K562 (cell line): ENCODE measurements around the gene NRM. TPM values are rescaled to one million over a fixed set of nuclear protein-coding genes. Genes with fewer than 3 reads are reported as not detected.

Source experiments
- BMI1 ChIP-seq: fragments of 150-350 bp; IDR thresholded peaks from 2 replicates; pipeline ENCODE4 v1.6.1; 2014; ENCODE audit warnings: low read length
- CBFB ChIP-seq: sonication (generic); formaldehyde crosslinking; IDR thresholded peaks from 2 replicates; pipeline ENCODE4 v1.4.0; 2020; ENCODE audit warnings: mild to moderate bottlenecking, missing genetic modification reagents
- CHCHD3 ChIP-seq: fragments of 250-450 bp; sonication (Bioruptor Pico); IDR thresholded peaks from 2 replicates; pipeline ENCODE4 v2.1.2; 2022; ENCODE audit warnings: mild to moderate bottlenecking
- DNMT1 ChIP-seq: fragments of 450-650 bp; IDR thresholded peaks from 2 replicates; pipeline ENCODE4 v1.6.1; 2016; ENCODE audit warnings: antibody characterized with exemption, mild to moderate bottlenecking
- EHMT2 ChIP-seq: fragments of 450-650 bp; IDR thresholded peaks from 2 replicates; pipeline ENCODE4 v1.6.1; 2018; ENCODE audit warnings: antibody characterized with exemption
- IFI16 ChIP-seq: fragments of 250-450 bp; sonication (Bioruptor Pico); IDR thresholded peaks from 2 replicates; pipeline ENCODE4 v2.1.2; 2022; ENCODE audit warnings: mild to moderate bottlenecking, inconsistent platforms
- L3MBTL2 ChIP-seq: fragments of 450-650 bp; IDR thresholded peaks from 2 replicates; pipeline ENCODE4 v1.6.1; 2016; ENCODE audit warnings: mild to moderate bottlenecking, moderate library complexity
- MCM5 ChIP-seq: fragments of 450-650 bp; IDR thresholded peaks from 2 replicates; pipeline ENCODE4 v1.6.1; 2016; ENCODE audit warnings: low read depth
- NR4A1 ChIP-seq, 2 experiments: fragments of 250-450 bp in 1 of 2; fragments of 450-650 bp in 1 of 2; sonication (Bioruptor Pico) in 1 of 2; IDR thresholded peaks; 2 replicates each; pipeline versions ENCODE4 v1.4.0 to v1.6.1; 2016 to 2020; ENCODE audit warnings: mild to moderate bottlenecking in 2 of 2, missing compliant biosample characterization in 1 of 2, missing genetic modification characterization in 1 of 2, moderate library complexity in 1 of 2
- SAP30 ChIP-seq: fragments of 200-600 bp; sonication (generic); IDR thresholded peaks from 2 replicates; pipeline ENCODE4 v1.6.1; 2012; ENCODE audit warnings: borderline replicate concordance, low read depth, mild to moderate bottlenecking, moderate library complexity, low read length, control low read depth, inconsistent platforms; ENCODE audit not compliant: insufficient read depth, poor library complexity, severe bottlenecking
- TAF7 ChIP-seq: fragments of 450-650 bp; IDR thresholded peaks from 2 replicates; pipeline ENCODE4 v1.6.1; 2016; ENCODE audit warnings: missing genetic modification characterization, missing compliant biosample characterization
- TCF7L2 ChIP-seq: fragments of 150-350 bp; IDR thresholded peaks from 2 replicates; pipeline ENCODE4 v1.6.1; 2016; ENCODE audit warnings: low read depth, mild to moderate bottlenecking, low read length, moderate library complexity
- YBX1 ChIP-seq: fragments of 450-650 bp; IDR thresholded peaks from 2 replicates; pipeline ENCODE4 v1.7.1; 2016; ENCODE audit warnings: mild to moderate bottlenecking
- ZNF146 ChIP-seq: IDR thresholded peaks from one replicate; pipeline ENCODE4 v1.6.1; 2018; ENCODE audit warnings: missing compliant biosample characterization; ENCODE audit not compliant: unreplicated experiment
- ZNF165 ChIP-seq: fragments of 250-450 bp; sonication (Bioruptor Pico); IDR thresholded peaks from 2 replicates; pipeline ENCODE4 v1.4.0; 2020; ENCODE audit warnings: borderline replicate concordance
- ZNF324 ChIP-seq: fragments of 250-450 bp; sonication (Bioruptor Pico); IDR thresholded peaks from 2 replicates; pipeline ENCODE4 v1.4.0; 2020; ENCODE audit warnings: mild to moderate bottlenecking
- ZNF695 ChIP-seq: fragments of 450-650 bp; formaldehyde crosslinking; IDR thresholded peaks from 2 replicates; pipeline ENCODE4 v1.4.0; 2020; ENCODE audit warnings: mild to moderate bottlenecking, moderate library complexity
- ZNF707 ChIP-seq: fragments of 250-450 bp; sonication (Bioruptor Pico); conservative IDR thresholded peaks from 2 replicates; pipeline ENCODE4 v1.8.0; 2022; ENCODE audit warnings: inconsistent platforms, mild to moderate bottlenecking, moderate library complexity
- polyA plus RNA-seq, 8 experiments: library from polyadenylated mRNA; depleted of rRNA in 4 of 8; stranded (reverse) in 5 of 8; unstranded in 3 of 8; fragments of >200 nt; fragmentation: Nextera tagmentation in 2 of 8; fragmentation: Illumina TruSeq in 1 of 8; extraction: Ambion mirVana in 2 of 8; extraction: Trizol in 1 of 8; gene quantifications; 2 replicates each; pipeline versions ENCODE4 v1.2.1 to v1.2.3, GENCODE V29; 2011 to 2014; ENCODE audit warnings: inconsistent platforms in 1 of 8, missing spikeins in 1 of 8
- total RNA-seq, 7 experiments: library from RNA; depleted of rRNA in 6 of 7; stranded (reverse); fragments of >200 nt in 6 of 7; fragmentation: Illumina TruSeq in 2 of 7; extraction: Trizol in 2 of 7; gene quantifications; 2 replicates each; pipeline versions ENCODE4 v1.2.1 to v1.2.3, GENCODE V29; 2011 to 2021; ENCODE audit warnings: low replicate concordance in 1 of 7
- TF ChIP-seq, protein P1 (sequence below): conservative IDR thresholded peaks from 2 replicates; pipeline ENCODE4 v1.6.1; 2011; ENCODE audit warnings: low read depth, mild to moderate bottlenecking, low read length; ENCODE audit not compliant: control insufficient read depth
- TF ChIP-seq, protein P2 (sequence below): sonication (generic); formaldehyde crosslinking; IDR thresholded peaks from 2 replicates; pipeline ENCODE4 v1.8.0; 2022; ENCODE audit warnings: mild to moderate bottlenecking, missing genetic modification reagents
- TF ChIP-seq, protein P3 (sequence below): fragments of 450-650 bp; IDR thresholded peaks from 2 replicates; pipeline ENCODE4 v1.6.1; 2016; ENCODE audit warnings: borderline replicate concordance
- TF ChIP-seq, protein P4 (sequence below): fragments of 450-650 bp; formaldehyde crosslinking; IDR thresholded peaks from 2 replicates; pipeline ENCODE4 v1.4.0; 2020; ENCODE audit warnings: mild to moderate bottlenecking, moderate library complexity
- TF ChIP-seq, protein P5 (sequence below): sonication (generic); formaldehyde crosslinking; IDR thresholded peaks from 2 replicates; pipeline ENCODE4 v1.8.1; 2023; ENCODE audit warnings: mild to moderate bottlenecking, missing genetic modification reagents

Gene NRM
- total and polyA plus RNA-seq, 9 of the 15 experiments (the other 6 are each of a cell fraction or from before 2014, with no cell fraction given), result 9.7 to 58.2 (median 18.1) TPM

DNA sequence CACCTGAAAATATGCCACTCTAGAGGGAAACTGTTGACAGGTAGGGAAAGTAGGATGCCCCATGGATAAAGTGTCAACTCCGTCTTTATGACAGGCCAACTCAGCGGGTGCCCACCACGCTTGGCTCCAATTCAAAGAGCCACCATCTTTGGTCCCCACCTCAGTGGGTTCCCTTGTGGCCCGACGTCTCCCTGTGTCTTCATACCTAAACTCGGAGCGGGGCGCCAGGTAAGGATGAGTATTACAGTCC lies 26.0 kb upstream of the NRM start (continued):
- TF ChIP-seq SAP30 (no peak), IFI16 (CRISPR knock-in tag) (no peak), ZNF165 (CRISPR knock-in tag) (no peak), TCF7L2 (no peak), ZNF324 (no peak), ZNF695 (CRISPR knock-in tag) (no peak), L3MBTL2 (no peak), ZNF146 (CRISPR knock-in tag) (no peak), ZNF707 (CRISPR knock-in tag) (no peak), YBX1 (no peak), EHMT2 (peak; percentile 77), DNMT1 (no peak), CBFB (CRISPR knock-in tag) (no peak), BMI1 (no peak), TAF7 (tag) (peak; percentile 70; the same call in 1 of the 2 replicates), NR4A1 (CRISPR knock-in tag; IDR thresholded peaks at IDR 0.05) (no peak), NR4A1 (tag; IDR thresholded peaks at IDR 0.05) (peak; percentile 65; the same call in 1 of the 2 replicates), CHCHD3 (CRISPR knock-in tag) (0 out of 2 replicates have a peak, but pooled peaks have one; percentile 73), MCM5 (no peak)
- TF ChIP-seq, protein P1, sequence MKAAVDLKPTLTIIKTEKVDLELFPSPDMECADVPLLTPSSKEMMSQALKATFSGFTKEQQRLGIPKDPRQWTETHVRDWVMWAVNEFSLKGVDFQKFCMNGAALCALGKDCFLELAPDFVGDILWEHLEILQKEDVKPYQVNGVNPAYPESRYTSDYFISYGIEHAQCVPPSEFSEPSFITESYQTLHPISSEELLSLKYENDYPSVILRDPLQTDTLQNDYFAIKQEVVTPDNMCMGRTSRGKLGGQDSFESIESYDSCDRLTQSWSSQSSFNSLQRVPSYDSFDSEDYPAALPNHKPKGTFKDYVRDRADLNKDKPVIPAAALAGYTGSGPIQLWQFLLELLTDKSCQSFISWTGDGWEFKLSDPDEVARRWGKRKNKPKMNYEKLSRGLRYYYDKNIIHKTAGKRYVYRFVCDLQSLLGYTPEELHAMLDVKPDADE, result no peak
- TF ChIP-seq, protein P2, sequence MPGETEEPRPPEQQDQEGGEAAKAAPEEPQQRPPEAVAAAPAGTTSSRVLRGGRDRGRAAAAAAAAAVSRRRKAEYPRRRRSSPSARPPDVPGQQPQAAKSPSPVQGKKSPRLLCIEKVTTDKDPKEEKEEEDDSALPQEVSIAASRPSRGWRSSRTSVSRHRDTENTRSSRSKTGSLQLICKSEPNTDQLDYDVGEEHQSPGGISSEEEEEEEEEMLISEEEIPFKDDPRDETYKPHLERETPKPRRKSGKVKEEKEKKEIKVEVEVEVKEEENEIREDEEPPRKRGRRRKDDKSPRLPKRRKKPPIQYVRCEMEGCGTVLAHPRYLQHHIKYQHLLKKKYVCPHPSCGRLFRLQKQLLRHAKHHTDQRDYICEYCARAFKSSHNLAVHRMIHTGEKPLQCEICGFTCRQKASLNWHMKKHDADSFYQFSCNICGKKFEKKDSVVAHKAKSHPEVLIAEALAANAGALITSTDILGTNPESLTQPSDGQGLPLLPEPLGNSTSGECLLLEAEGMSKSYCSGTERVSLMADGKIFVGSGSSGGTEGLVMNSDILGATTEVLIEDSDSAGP, result no peak
- TF ChIP-seq, protein P3, sequence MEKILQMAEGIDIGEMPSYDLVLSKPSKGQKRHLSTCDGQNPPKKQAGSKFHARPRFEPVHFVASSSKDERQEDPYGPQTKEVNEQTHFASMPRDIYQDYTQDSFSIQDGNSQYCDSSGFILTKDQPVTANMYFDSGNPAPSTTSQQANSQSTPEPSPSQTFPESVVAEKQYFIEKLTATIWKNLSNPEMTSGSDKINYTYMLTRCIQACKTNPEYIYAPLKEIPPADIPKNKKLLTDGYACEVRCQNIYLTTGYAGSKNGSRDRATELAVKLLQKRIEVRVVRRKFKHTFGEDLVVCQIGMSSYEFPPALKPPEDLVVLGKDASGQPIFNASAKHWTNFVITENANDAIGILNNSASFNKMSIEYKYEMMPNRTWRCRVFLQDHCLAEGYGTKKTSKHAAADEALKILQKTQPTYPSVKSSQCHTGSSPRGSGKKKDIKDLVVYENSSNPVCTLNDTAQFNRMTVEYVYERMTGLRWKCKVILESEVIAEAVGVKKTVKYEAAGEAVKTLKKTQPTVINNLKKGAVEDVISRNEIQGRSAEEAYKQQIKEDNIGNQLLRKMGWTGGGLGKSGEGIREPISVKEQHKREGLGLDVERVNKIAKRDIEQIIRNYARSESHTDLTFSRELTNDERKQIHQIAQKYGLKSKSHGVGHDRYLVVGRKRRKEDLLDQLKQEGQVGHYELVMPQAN, result no peak
- TF ChIP-seq, protein P4, sequence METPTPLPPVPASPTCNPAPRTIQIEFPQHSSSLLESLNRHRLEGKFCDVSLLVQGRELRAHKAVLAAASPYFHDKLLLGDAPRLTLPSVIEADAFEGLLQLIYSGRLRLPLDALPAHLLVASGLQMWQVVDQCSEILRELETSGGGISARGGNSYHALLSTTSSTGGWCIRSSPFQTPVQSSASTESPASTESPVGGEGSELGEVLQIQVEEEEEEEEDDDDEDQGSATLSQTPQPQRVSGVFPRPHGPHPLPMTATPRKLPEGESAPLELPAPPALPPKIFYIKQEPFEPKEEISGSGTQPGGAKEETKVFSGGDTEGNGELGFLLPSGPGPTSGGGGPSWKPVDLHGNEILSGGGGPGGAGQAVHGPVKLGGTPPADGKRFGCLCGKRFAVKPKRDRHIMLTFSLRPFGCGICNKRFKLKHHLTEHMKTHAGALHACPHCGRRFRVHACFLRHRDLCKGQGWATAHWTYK (CRISPR knock-in tag), result 0 out of 2 replicates have a peak, but pooled peaks have one; percentile 48
- TF ChIP-seq, protein P5, sequence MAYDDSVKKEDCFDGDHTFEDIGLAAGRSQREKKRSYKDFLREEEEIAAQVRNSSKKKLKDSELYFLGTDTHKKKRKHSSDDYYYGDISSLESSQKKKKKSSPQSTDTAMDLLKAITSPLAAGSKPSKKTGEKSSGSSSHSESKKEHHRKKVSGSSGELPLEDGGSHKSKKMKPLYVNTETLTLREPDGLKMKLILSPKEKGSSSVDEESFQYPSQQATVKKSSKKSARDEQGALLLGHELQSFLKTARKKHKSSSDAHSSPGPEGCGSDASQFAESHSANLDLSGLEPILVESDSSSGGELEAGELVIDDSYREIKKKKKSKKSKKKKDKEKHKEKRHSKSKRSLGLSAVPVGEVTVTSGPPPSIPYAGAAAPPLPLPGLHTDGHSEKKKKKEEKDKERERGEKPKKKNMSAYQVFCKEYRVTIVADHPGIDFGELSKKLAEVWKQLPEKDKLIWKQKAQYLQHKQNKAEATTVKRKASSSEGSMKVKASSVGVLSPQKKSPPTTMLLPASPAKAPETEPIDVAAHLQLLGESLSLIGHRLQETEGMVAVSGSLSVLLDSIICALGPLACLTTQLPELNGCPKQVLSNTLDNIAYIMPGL (CRISPR knock-in tag), result peak; percentile 21; the same call in 1 of the 2 replicates
